Gastrocnemius medialis (tissue), 4 donors: ENCODE measurements around the gene PROK2. TPM values are rescaled to one million over a fixed set of nuclear protein-coding genes. Genes with fewer than 3 reads are reported as not detected.

Source experiments
- ATAC-seq, 2 donors: fragments of 150-250 bp; one replicate each; pipeline ENCODE4 v1.9.1; 2016
- DNase-seq, 2 donors: peaks; one replicate each; pipeline ENCODE4 v3.0.0-alpha.2; 2019
- H3K27ac ChIP-seq, 4 donors: fragments of 200-600 bp; sonication (generic); 1 replicate in 1 of 4; 2 replicates in 3 of 4; pipeline ENCODE4 v1.5.1; 2016 to 2018; ENCODE audit warnings: mild to moderate bottlenecking in 2 of 4, moderate library complexity in 1 of 4
- H3K27me3 ChIP-seq, 3 donors: fragments of 200-600 bp; sonication (generic) in 2 of 3; 1 replicate in 1 of 3; 2 replicates in 2 of 3; pipeline versions ENCODE4 v1.5.1 to v1.6.0; 2016 to 2019; ENCODE audit warnings: mild to moderate bottlenecking in 1 of 3, moderate library complexity in 1 of 3
- H3K36me3 ChIP-seq, 2 donors: fragments of 200-600 bp; sonication (generic) in 1 of 2; one replicate each; pipeline ENCODE4 v1.5.1; 2017 to 2018
- H3K4me1 ChIP-seq, 2 donors: fragments of 200-600 bp; sonication (generic) in 1 of 2; one replicate each; pipeline ENCODE4 v1.5.1; 2016 to 2017; ENCODE audit warnings: mild to moderate bottlenecking in 2 of 2
- H3K4me3 ChIP-seq, 4 donors: fragments of 200-600 bp; sonication (generic) in 3 of 4; 1 replicate in 1 of 4; 2 replicates in 3 of 4; pipeline ENCODE4 v1.5.1; 2016 to 2019; ENCODE audit warnings: mild to moderate bottlenecking in 2 of 4
- H3K9me3 ChIP-seq, 3 donors: fragments of 200-600 bp; sonication (generic) in 2 of 3; 1 replicate in 1 of 3; 2 replicates in 2 of 3; pipeline ENCODE4 v1.5.1; 2016 to 2019
- CTCF ChIP-seq, 5 experiments: fragments of 450-650 bp in 3 of 5; fragments of 200-600 bp in 2 of 5; sonication (generic) in 2 of 5; IDR thresholded peaks in 4 of 5; conservative IDR thresholded peaks in 1 of 5; 1 replicate in 4 of 5; 2 replicates in 1 of 5; pipeline ENCODE4 v1.5.1; 2016 to 2019; ENCODE audit warnings: antibody characterized with exemption in 5 of 5, mild to moderate bottlenecking in 3 of 5, moderate library complexity in 3 of 5
- POLR2A ChIP-seq, 2 donors: fragments of 450-650 bp; IDR thresholded peaks; one replicate each; pipeline ENCODE4 v1.6.1; 2017; ENCODE audit warnings: antibody characterized with exemption in 2 of 2, mild to moderate bottlenecking in 2 of 2, moderate library complexity in 2 of 2
- in situ Hi-C, 4 donors: fragments of 200-750 bp; cut with MboI; loops; one replicate each; pipeline versions ENCODE4 v1.15.0 to v1.8.0; 2017; ENCODE audit warnings: low sequenced_read_pairs in 4 of 4
- intact Hi-C: fragments of 100-400 bp; cut with DNase I; formaldehyde crosslinking; loops from one replicate; pipeline ENCODE4 v1.15.1; 2023; ENCODE audit warnings: low total_unique reads
- total RNA-seq, 4 donors: library from RNA; depleted of rRNA; stranded (reverse); fragments of >200 nt; gene quantifications; one replicate each; pipeline versions ENCODE4 v1.1.0 to v1.2.3, GENCODE V29; 2016

Gene PROK2
- total RNA-seq, 4 donors from 2014 or later, result 0.33 TPM; not detected in 3

DNA sequence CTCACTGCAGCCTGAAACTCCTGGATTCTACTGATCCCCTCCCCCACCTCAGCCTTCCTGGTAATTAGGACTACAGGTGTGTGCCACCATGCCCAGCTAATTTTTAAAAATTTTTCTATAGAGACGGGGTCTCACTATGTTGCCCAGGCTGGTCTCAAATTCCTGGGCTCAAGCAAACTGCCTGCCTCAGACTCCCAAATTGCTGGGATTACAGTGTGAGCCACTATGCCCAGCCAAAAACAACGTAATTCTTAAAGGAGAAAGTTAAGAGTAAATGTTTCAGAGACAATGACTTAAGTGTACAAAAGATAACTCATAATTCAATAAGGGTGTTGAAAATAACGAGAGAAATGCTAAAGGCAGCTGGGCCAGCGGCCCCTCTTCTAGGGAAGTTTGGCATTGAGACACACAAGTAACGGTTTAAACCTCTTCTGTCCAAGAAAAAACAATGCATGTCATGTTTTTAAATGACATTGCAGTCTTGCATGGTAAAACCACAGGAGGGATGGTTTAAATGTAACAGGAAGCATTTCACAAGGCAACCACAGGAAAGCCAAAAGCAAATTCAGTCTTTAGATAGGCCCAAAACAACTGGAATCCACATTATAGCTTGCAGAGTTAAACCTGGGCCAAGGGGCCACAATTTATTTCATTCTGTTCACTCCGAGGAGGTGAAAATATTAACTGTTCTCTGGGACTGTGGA, 5.1 kb downstream of the PROK2 start:
- H3K4me1 ChIP-seq, result peaks cover 4 to 8% of the 10 kb centered on the region in 2 donors
- intact Hi-C loops, result no loop called here
- H3K36me3 ChIP-seq, result no peaks in the 10 kb centered on the region
- no peaks in the 10 kb centered on the region for H3K9me3 ChIP-seq
- H3K4me3 ChIP-seq, result no peak overlapping the region
- TF ChIP-seq CTCF (IDR thresholded peaks at IDR 0.05 in 4 of 5, conservative IDR thresholded peaks at IDR 0.05 in 1 of 5), result no peak
- no peak for TF ChIP-seq POLR2A (IDR thresholded peaks at IDR 0.05)
- peaks cover 54 to 64% (median 55%) of the 10 kb centered on the region in 3 donors for H3K27me3 ChIP-seq
- in situ Hi-C loops, result no loop called here
- no peak for ATAC-seq
- no peak for DNase-seq
- no peak overlapping the region for H3K27ac ChIP-seq

DNA sequence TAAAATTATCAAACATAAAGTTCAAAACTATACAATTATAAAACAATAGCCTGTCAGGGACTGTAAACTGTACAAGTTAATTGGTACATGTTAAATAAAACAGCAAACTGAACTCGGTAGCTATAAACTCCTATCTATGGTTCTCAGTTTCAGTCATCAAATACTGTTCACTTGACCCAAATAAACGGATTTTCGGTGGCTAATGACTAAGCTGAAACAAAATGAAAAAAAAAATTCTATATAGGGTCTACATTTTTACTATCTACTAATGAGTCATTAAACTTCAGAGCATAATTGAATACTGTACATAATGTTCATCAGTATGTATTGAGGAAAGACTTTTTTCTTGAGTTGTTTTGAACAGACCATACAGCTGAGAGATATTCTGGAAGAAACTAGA, 6.6 kb downstream of the PROK2 start:
- Histone ChIP-seq H3K36me3 (no peaks in the 10 kb centered on the region), H3K4me3 (no peak overlapping the region), H3K4me1 (no peaks in the 10 kb centered on the region), H3K9me3 (no peaks in the 10 kb centered on the region), H3K27me3 (peaks cover 39 to 49% (median 40%) of the 10 kb centered on the region in 3 donors), H3K27ac (no peak overlapping the region)
- TF ChIP-seq CTCF (IDR thresholded peaks at IDR 0.05 in 4 of 5, conservative IDR thresholded peaks at IDR 0.05 in 1 of 5), result no peak
- TF ChIP-seq POLR2A (IDR thresholded peaks at IDR 0.05), result no peak
- in situ Hi-C loops, result no loop called here
- ATAC-seq (no peak), DNase-seq (no peak)
- intact Hi-C loops, result no loop called here

DNA sequence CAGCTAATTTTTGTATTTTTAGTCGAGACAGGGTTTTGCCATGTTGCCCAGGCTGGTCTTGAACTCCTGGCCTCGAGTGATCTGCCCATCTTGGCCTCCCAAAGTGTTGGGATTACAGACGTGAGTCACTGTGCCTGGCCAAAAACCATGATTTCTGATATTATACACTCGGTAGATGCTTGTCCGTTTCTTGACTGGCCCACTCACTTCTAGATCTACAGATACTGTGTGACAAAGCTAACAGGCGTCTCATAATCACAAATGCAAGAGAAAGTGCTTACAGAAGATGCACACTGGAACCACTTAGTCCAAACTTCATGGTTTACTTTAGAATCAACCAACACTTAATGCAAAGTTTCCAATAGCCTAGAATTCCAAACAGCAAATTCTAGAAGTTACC, 8.4 kb downstream of the PROK2 start:
- ATAC-seq (no peak), DNase-seq (no peak)
- no peaks in the 10 kb centered on the region for H3K9me3 ChIP-seq
- no peaks in the 10 kb centered on the region for H3K36me3 ChIP-seq
- no peak overlapping the region for H3K27ac ChIP-seq
- intact Hi-C loops, result no loop called here
- peaks cover 21 to 31% (median 23%) of the 10 kb centered on the region in 3 donors for H3K27me3 ChIP-seq
- in situ Hi-C loops, result no loop called here
- no peak overlapping the region for H3K4me3 ChIP-seq
- no peaks in the 10 kb centered on the region for H3K4me1 ChIP-seq
- TF ChIP-seq POLR2A (IDR thresholded peaks at IDR 0.05) (no peak), CTCF (IDR thresholded peaks at IDR 0.05 in 4 of 5, conservative IDR thresholded peaks at IDR 0.05 in 1 of 5) (no peak)

DNA sequence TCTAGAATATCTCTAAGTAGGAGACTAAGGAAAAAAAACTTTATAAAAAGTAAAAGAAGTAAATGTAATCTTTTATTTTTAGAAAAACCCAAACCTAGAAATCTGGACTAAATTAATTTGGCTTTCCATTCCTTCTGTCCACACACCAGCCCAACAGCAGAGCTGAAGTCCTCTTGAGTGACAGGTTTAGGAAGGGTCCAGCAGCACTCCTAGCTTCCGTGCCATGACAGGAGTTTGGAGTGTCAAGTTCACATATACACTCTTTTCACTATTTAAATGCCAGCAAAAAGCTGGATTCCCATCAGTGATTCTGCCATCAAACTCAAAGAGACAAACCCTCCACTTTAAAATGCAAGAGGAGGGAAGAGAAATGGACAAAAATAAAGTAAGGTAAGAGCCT, 13.1 kb downstream of the PROK2 start:
- DNase-seq, result no peak
- Histone ChIP-seq H3K27ac (no peak overlapping the region), H3K27me3 (peaks cover 0 to 4% (median 0%) of the 10 kb centered on the region in 3 donors), H3K4me3 (no peak overlapping the region), H3K4me1 (no peaks in the 10 kb centered on the region), H3K9me3 (no peaks in the 10 kb centered on the region), H3K36me3 (no peaks in the 10 kb centered on the region)
- intact Hi-C loops (no loop called here), in situ Hi-C loops (no loop called here)
- TF ChIP-seq POLR2A (IDR thresholded peaks at IDR 0.05), result no peak
- no peak for TF ChIP-seq CTCF (IDR thresholded peaks at IDR 0.05 in 4 of 5, conservative IDR thresholded peaks at IDR 0.05 in 1 of 5)
- ATAC-seq, result no peak

DNA sequence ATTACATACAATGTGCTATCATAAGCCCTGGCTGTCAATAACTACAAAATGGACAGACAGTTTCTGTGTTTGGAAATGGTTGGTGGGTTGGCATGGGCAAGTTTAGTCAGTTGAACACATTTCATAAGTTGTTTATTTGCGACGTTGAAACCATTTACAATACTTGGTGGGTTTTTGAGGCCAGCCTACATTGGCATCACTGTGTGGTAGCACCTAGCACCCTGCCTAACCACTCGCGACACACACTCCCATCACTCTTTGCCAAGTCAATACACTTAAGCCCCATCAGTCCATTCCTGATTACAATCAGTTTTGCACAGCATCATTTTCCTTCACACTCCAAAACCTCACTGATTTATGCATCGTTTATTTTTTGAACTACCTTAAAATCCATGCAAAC, 13.8 kb downstream of the PROK2 start:
- Histone ChIP-seq H3K9me3 (no peaks in the 10 kb centered on the region), H3K4me1 (no peaks in the 10 kb centered on the region), H3K4me3 (no peak overlapping the region), H3K27ac (no peak overlapping the region), H3K27me3 (peaks cover 0 to 4% (median 0%) of the 10 kb centered on the region in 3 donors), H3K36me3 (no peaks in the 10 kb centered on the region)
- TF ChIP-seq CTCF (IDR thresholded peaks at IDR 0.05 in 4 of 5, conservative IDR thresholded peaks at IDR 0.05 in 1 of 5) (no peak), POLR2A (IDR thresholded peaks at IDR 0.05) (no peak)
- ATAC-seq (no peak), DNase-seq (no peak)
- intact Hi-C loops (no loop called here), in situ Hi-C loops (no loop called here)
